Body of pancreas (tissue), 4 donors: ENCODE measurements around the gene NAB2. TPM values are rescaled to one million over a fixed set of nuclear protein-coding genes. Genes with fewer than 3 reads are reported as not detected.
A peak's percentile ranks its signal among the peaks of the same experiment; 100 is the strongest.

Source experiments
- ATAC-seq: fragments of 150-250 bp; one replicate; pipeline ENCODE4 v1.9.1; 2016
- DNase-seq, 4 donors: peaks; one replicate each; pipeline ENCODE4 v3.0.0-alpha.2; 2019
- H3K27ac ChIP-seq, 4 donors: fragments of 200-600 bp; sonication (generic); 1 replicate in 3 of 4; 2 replicates in 1 of 4; pipeline versions ENCODE4 v1.5.1 to v1.6.1; 2016 to 2019; ENCODE audit warnings: mild to moderate bottlenecking in 1 of 4, mixed read lengths in 1 of 4, moderate library complexity in 1 of 4
- H3K27me3 ChIP-seq, 2 donors: fragments of 200-600 bp; sonication (generic); one replicate each; pipeline ENCODE4 v1.6.0; 2016; ENCODE audit warnings: mild to moderate bottlenecking in 1 of 2
- H3K36me3 ChIP-seq, 2 donors: fragments of 200-600 bp; sonication (generic); replicated peaks in 1 of 2; 2 replicates each; pipeline ENCODE4 v1.5.1; 2016; ENCODE audit warnings: low read depth in 2 of 2; ENCODE audit not compliant: insufficient read depth in 1 of 2
- H3K4me1 ChIP-seq: fragments of 200-600 bp; sonication (generic); one replicate; pipeline ENCODE4 v1.6.0; 2016
- H3K4me3 ChIP-seq, 2 donors: fragments of 200-600 bp; sonication (generic); 1 replicate in 1 of 2; 2 replicates in 1 of 2; pipeline ENCODE4 v1.5.1; 2016 to 2019
- H3K9me3 ChIP-seq, 3 donors: fragments of 200-600 bp; sonication (generic); 1 replicate in 2 of 3; 2 replicates in 1 of 3; pipeline ENCODE4 v1.5.1; 2016
- POLR2A ChIP-seq, 3 donors: fragments of 450-650 bp; IDR thresholded peaks; one replicate each; pipeline ENCODE4 v1.6.1; 2016; ENCODE audit warnings: antibody characterized with exemption in 3 of 3, mild to moderate bottlenecking in 2 of 3
- WGBS, 2 donors: methylation state at CpG; one replicate each; pipeline ENCODE4 v1.1.5; 2017; 5-methylcytosine and 5-hydroxymethylcytosine counted together
- intact Hi-C: fragments of 100-400 bp; cut with DNase I; formaldehyde crosslinking; loops from one replicate; pipeline ENCODE4 v1.15.1; 2023
- total RNA-seq, 2 donors: library from RNA; depleted of rRNA; stranded (reverse); fragments of >200 nt; gene quantifications; one replicate each; pipeline ENCODE4 v1.1.0, GENCODE V29; 2016
- TF ChIP-seq, protein P1 (sequence below), 7 experiments: fragments of 450-650 bp in 4 of 7; fragments of 200-600 bp in 3 of 7; sonication (generic) in 3 of 7; IDR thresholded peaks; one replicate each; pipeline ENCODE4 v1.5.1; 2016 to 2019; ENCODE audit warnings: antibody characterized with exemption in 7 of 7

The NAB2 gene
- total RNA-seq, 2 donors from 2014 or later, result 4.0 to 7.3 TPM

- peak overlapping the region in 1 of 4 donors; percentile 11 for H3K27ac ChIP-seq
- no peaks in the 10 kb centered on the region for H3K36me3 ChIP-seq
- no peak overlapping the region for H3K4me3 ChIP-seq
- no peak for ATAC-seq
- TF ChIP-seq, protein P1, sequence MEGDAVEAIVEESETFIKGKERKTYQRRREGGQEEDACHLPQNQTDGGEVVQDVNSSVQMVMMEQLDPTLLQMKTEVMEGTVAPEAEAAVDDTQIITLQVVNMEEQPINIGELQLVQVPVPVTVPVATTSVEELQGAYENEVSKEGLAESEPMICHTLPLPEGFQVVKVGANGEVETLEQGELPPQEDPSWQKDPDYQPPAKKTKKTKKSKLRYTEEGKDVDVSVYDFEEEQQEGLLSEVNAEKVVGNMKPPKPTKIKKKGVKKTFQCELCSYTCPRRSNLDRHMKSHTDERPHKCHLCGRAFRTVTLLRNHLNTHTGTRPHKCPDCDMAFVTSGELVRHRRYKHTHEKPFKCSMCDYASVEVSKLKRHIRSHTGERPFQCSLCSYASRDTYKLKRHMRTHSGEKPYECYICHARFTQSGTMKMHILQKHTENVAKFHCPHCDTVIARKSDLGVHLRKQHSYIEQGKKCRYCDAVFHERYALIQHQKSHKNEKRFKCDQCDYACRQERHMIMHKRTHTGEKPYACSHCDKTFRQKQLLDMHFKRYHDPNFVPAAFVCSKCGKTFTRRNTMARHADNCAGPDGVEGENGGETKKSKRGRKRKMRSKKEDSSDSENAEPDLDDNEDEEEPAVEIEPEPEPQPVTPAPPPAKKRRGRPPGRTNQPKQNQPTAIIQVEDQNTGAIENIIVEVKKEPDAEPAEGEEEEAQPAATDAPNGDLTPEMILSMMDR (IDR thresholded peaks at IDR 0.05), result no peak
- no peak for TF ChIP-seq POLR2A (IDR thresholded peaks at IDR 0.05)
- WGBS, 2 donors, result 68 to 75% methylated on average over 9 of the region's 9 CpGs
- no peaks in the 10 kb centered on the region for H3K27me3 ChIP-seq
- intact Hi-C loops, result loop anchor here (5.0 kb wide), 1 partner anchor 45 kb away; no protein-coding TSS in a partner anchor
- H3K9me3 ChIP-seq, result no peaks in the 10 kb centered on the region
- no peak for DNase-seq
- H3K4me1 ChIP-seq, result peaks cover 8% of the 10 kb centered on the region
Observed at GRCh38 chr12:57131896-57132744, 43.2 kb downstream of the NAB2 start.

GRCh38 chr12:57133013-57133569, 44.2 kb downstream of the NAB2 start:
- Histone ChIP-seq H3K4me3 (no peak overlapping the region), H3K9me3 (no peaks in the 10 kb centered on the region), H3K36me3 (no peaks in the 10 kb centered on the region), H3K4me1 (peaks cover 7% of the 10 kb centered on the region), H3K27me3 (no peaks in the 10 kb centered on the region), H3K27ac (peak overlapping the region in 1 of 4 donors; percentile 11)
- no peak for TF ChIP-seq POLR2A (IDR thresholded peaks at IDR 0.05)
- TF ChIP-seq, protein P1 (IDR thresholded peaks at IDR 0.05), result no peak
- WGBS, 2 donors, result 63 to 70% methylated on average over 4 of the region's 4 CpGs
- ATAC-seq (no peak), DNase-seq (no peak)
- intact Hi-C loops, result loop anchor here (5.0 kb wide), 1 partner anchor 44 kb away; no protein-coding TSS in a partner anchor

DNA sequence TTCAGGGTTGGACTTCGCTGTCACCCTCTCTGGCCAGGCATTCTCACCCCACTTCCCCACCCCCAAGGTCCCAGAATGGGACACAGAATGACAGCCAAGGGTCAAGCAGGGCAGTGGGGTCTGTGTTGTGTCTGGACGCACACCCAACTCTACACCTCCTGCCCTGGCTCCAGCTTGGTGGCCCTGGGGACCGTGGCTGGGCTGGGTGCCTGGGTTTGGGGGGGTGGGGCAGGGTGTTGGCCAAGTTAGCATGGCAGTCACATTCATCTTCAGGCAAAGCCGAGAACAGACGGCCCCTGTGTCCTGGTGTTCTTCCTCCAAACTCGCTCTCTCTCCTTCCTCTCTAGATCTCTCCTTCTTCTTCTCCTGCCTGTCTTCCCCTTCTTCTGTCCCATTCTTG, 45.0 kb downstream of the NAB2 start:
- WGBS, 2 donors, result 63 to 67% methylated on average over 6 of the region's 6 CpGs
- Histone ChIP-seq H3K27ac (peak overlapping the region in 2 of 4 donors; percentile 13 to 15), H3K27me3 (no peaks in the 10 kb centered on the region), H3K36me3 (no peaks in the 10 kb centered on the region), H3K4me1 (peaks cover 3% of the 10 kb centered on the region), H3K9me3 (no peaks in the 10 kb centered on the region), H3K4me3 (no peak overlapping the region)
- DNase-seq (no peak), ATAC-seq (no peak)
- TF ChIP-seq POLR2A (IDR thresholded peaks at IDR 0.05), result no peak
- TF ChIP-seq, protein P1 (IDR thresholded peaks at IDR 0.05), result no peak
- intact Hi-C loops, result loop anchor here (5.0 kb wide), 1 partner anchor 43 kb away; no protein-coding TSS in a partner anchor

- no peaks in the 10 kb centered on the region for H3K4me1 ChIP-seq
Observed at GRCh38 chr12:57134949-57135348, 46.0 kb downstream of the NAB2 start.

More at GRCh38 chr12:57134949-57135348, 46.0 kb downstream of the NAB2 start:
- ATAC-seq, result no peak
- H3K36me3 ChIP-seq, result no peaks in the 10 kb centered on the region
- no peaks in the 10 kb centered on the region for H3K9me3 ChIP-seq
- H3K27me3 ChIP-seq, result no peaks in the 10 kb centered on the region
- TF ChIP-seq POLR2A (IDR thresholded peaks at IDR 0.05), result no peak
- TF ChIP-seq, protein P1 (IDR thresholded peaks at IDR 0.05), result no peak
- DNase-seq, result no peak
- WGBS, 2 donors, result 84 to 90% methylated on average over 4 to 9 of the region's 9 CpGs
- intact Hi-C loops, result loop anchor here (5.0 kb wide), 1 partner anchor 42 kb away; no protein-coding TSS in a partner anchor
- H3K4me3 ChIP-seq, result no peak overlapping the region
- H3K27ac ChIP-seq, result peak overlapping the region in 1 of 4 donors; percentile 44
